OCI-LY3 (cell line): ENCODE measurements around the gene NBEAL2.

ENCODE experiments used
- EZH2phosphoT487 ChIP-seq: fragments of 200-600 bp; shearing (Covaris generic); IDR thresholded peaks from 2 replicates; pipeline ENCODE4 v1.6.1; 2018; ENCODE audit warnings: antibody characterized with exemption, mixed run types, low read depth
- TF ChIP-seq, protein P1 (sequence below): fragments of 200-600, 300-600 bp; sonication (generic); IDR thresholded peaks from 2 replicates; pipeline ENCODE4 v1.5.1; 2014; ENCODE audit warnings: antibody characterized with exemption, low read length, low read depth

DNA sequence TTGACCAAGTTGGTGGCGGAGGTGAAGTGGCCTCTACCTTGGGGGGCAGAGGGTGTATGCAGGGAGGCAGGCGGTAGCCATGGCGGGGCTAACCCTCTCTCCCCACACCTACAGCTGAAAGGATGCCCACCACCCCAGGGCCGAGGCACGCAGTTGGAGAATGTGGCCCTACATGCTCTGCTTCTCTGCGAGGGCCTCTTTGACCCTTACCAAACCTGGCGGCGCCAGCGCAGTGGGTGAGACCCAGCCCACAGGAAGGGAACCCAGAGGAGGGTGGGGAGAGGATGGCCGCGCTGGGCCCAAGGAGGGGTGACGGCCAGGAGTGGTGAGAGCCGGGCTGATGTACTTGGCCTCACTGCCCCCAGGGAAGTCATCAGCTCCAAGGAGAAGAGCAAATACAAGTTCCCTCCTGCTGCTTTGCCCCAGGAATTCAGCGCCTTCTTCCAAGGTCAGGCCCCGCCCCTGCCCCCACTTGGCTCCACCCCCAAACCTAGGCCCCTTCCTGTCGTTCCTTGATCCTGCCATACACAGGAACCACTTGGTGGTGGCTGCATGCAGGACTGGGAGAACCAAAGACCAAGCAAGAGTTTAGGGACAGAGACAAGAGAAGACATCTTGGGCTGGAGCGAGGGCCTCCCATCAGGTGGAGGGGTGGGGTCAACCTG lies 9.8 kb downstream of the NBEAL2 start:
- TF ChIP-seq, protein P1, sequence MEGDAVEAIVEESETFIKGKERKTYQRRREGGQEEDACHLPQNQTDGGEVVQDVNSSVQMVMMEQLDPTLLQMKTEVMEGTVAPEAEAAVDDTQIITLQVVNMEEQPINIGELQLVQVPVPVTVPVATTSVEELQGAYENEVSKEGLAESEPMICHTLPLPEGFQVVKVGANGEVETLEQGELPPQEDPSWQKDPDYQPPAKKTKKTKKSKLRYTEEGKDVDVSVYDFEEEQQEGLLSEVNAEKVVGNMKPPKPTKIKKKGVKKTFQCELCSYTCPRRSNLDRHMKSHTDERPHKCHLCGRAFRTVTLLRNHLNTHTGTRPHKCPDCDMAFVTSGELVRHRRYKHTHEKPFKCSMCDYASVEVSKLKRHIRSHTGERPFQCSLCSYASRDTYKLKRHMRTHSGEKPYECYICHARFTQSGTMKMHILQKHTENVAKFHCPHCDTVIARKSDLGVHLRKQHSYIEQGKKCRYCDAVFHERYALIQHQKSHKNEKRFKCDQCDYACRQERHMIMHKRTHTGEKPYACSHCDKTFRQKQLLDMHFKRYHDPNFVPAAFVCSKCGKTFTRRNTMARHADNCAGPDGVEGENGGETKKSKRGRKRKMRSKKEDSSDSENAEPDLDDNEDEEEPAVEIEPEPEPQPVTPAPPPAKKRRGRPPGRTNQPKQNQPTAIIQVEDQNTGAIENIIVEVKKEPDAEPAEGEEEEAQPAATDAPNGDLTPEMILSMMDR, result no peak
- no peak for TF ChIP-seq EZH2phosphoT487
